22Rv1 (cell line): ENCODE data around the gene DYRK1A.
A peak's percentile ranks its signal among the peaks of the same experiment; 100 is the strongest.

ENCODE experiments used
- H3K27ac ChIP-seq: fragments of 450-650 bp; 2 replicates; pipeline ENCODE4 v1.5.1; 2017
- CTCF ChIP-seq: fragments of 450-650 bp; IDR thresholded peaks from 2 replicates; pipeline ENCODE4 v1.5.1; 2017; ENCODE audit warnings: mild to moderate bottlenecking
- ZFX ChIP-seq: fragments of 450-650 bp; IDR thresholded peaks from 2 replicates; pipeline ENCODE4 v1.6.1; 2017; ENCODE audit warnings: antibody characterized with exemption, borderline replicate concordance

The DYRK1A gene

GRCh38 chr21:37380349-37381323 lies 14.1 kb downstream of the DYRK1A start:
- peak overlapping the region; percentile 72 for H3K27ac ChIP-seq
- TF ChIP-seq ZFX (no peak), CTCF (no peak)

GRCh38 chr21:37381883-37382585 lies 15.5 kb downstream of the DYRK1A start:
- TF ChIP-seq CTCF, result no peak
- no peak for TF ChIP-seq ZFX
- H3K27ac ChIP-seq, result no peak overlapping the region

DNA sequence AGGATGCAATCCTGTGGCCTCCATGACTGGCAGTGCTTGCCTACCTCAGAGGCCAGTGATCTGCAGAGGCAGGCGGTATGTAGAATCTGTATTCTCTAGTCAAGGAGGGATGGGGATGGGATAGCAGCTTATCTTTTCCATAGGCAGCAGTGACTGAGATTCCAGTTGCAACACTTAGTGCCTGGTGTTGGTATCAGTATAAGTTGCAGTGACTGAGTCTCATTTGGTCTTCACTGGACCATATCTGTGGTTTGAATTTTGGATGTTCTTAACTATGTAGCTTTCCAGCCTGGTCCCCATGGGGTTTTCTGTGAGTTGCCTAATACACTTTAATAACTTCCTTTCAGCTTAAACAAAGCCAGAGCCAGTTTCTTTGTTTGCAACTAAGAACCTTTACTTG lies 16.5 kb downstream of the DYRK1A start:
- no peak for TF ChIP-seq ZFX
- no peak for TF ChIP-seq CTCF

GRCh38 chr21:37383784-37384311 lies 17.3 kb downstream of the DYRK1A start:
- H3K27ac ChIP-seq, result no peak overlapping the region
- no peak for TF ChIP-seq ZFX

More for the DNA sequence above, 16.5 kb downstream of the DYRK1A start:
- no peak overlapping the region for H3K27ac ChIP-seq

DNA sequence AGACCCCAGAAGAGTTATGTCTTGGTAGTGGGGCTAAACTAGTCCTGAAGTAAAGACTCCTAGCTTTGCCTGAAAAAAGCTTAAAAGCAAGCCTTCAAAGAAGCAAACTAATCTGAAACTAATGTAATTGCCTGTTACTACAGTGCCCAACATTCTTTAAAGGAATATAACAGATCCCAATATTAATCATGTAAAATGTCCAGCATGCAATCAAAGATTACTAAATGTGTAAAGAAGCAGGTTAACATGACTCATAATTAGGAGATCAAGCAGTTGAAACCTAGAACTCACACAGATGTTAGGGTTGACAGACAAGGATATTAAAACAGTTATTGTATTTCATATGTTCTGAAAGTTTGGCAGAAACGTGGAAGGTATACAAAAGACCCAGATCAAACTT lies 17.8 kb downstream of the DYRK1A start:
- TF ChIP-seq CTCF (no peak), ZFX (no peak)
- no peak overlapping the region for H3K27ac ChIP-seq

GRCh38 chr21:37385179-37385765 lies 18.7 kb downstream of the DYRK1A start:
- TF ChIP-seq ZFX, result no peak
- TF ChIP-seq CTCF, result no peak
- H3K27ac ChIP-seq, result no peak overlapping the region

DNA sequence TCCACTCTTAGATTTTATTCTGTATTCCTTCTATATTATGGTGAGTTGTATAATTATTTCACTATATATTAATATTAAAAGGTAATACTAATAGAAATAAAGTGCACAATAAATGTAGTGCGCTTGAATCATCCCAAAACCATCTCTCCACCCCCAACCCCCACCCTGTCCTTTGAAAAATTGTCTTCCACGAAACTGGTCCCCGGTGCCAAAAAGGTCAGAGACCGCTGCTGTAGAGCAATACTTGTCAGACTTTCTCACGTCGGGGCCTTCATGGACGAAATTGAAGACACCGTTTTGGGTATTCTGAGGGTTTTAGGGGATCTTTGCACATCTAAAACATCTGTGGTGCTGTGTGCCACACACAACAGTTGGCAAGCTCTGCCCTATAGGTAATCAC lies 19.6 kb downstream of the DYRK1A start:
- no peak overlapping the region for H3K27ac ChIP-seq
- TF ChIP-seq ZFX (no peak), CTCF (no peak)
